ENCODE data around the gene HIVEP3. TPM values are rescaled to one million over a fixed set of nuclear protein-coding genes. Genes with fewer than 3 reads are reported as not detected.

Gene HIVEP3
- total RNA-seq, 4 donors from 2014 or later = 1.4 to 3.0 (median 2.3) TPM

- Histone ChIP-seq H3K36me3 (no peaks in the 10 kb centered on the region), H3K9me3 (no peaks in the 10 kb centered on the region), H3K4me1 (peaks cover 0 to 10% (median 8%) of the 10 kb centered on the region in 4 donors), H3K27ac (replicated peaks in 1 of 4) (no peak overlapping the region), H3K27me3 (no peaks in the 10 kb centered on the region), H3K4me3 (no peak overlapping the region)
- intact Hi-C loops (cut with DNase I) = no loop called here
- 93% methylated on average over 3 of the region's 5 CpGs for WGBS
- no peak for DNase-seq (ENCODE audit: extremely low spot score)
- TF ChIP-seq EP300 (IDR thresholded peaks at IDR 0.05) (no peak), POLR2A (IDR thresholded peaks at IDR 0.05; ENCODE audit: low read depth) (no peak), CTCF (IDR thresholded peaks at IDR 0.05) (no peak), POLR2AphosphoS5 (IDR thresholded peaks at IDR 0.05) (no peak)
Observed at GRCh38 chr1:41719590-41719989, 199.1 kb downstream of the HIVEP3 start.

- intact Hi-C loops (cut with DNase I) = no loop called here
Observed at GRCh38 chr1:41719128-41719527, 199.6 kb downstream of the HIVEP3 start.

GRCh38 chr1:41718497-41718896, 200.2 kb downstream of the HIVEP3 start:
- DNase-seq (ENCODE audit: extremely low spot score) = no peak
- H3K9me3 ChIP-seq = no peaks in the 10 kb centered on the region
- no peaks in the 10 kb centered on the region for H3K36me3 ChIP-seq
- intact Hi-C loops (cut with DNase I) = no loop called here
- no peak overlapping the region for H3K27ac ChIP-seq (replicated peaks in 1 of 4)
- H3K4me3 ChIP-seq = no peak overlapping the region
- TF ChIP-seq EP300 (IDR thresholded peaks at IDR 0.05) (no peak), POLR2A (IDR thresholded peaks at IDR 0.05; ENCODE audit: low read depth) (no peak), POLR2AphosphoS5 (IDR thresholded peaks at IDR 0.05) (no peak), CTCF (IDR thresholded peaks at IDR 0.05) (no peak)
- WGBS = 52% methylated on average over 7 of the region's 7 CpGs
- peaks cover 0 to 3% (median 0%) of the 10 kb centered on the region in 4 donors for H3K4me1 ChIP-seq
- H3K27me3 ChIP-seq = no peaks in the 10 kb centered on the region

More at GRCh38 chr1:41719128-41719527, 199.6 kb downstream of the HIVEP3 start:
- no peaks in the 10 kb centered on the region for H3K9me3 ChIP-seq
- H3K27me3 ChIP-seq = no peaks in the 10 kb centered on the region
- H3K36me3 ChIP-seq = no peaks in the 10 kb centered on the region
- H3K4me1 ChIP-seq = peaks cover 0 to 6% (median 4%) of the 10 kb centered on the region in 4 donors
- 100% methylated on average over 1 of the region's 1 CpG for WGBS
- H3K4me3 ChIP-seq = no peak overlapping the region
- H3K27ac ChIP-seq (replicated peaks in 1 of 4) = no peak overlapping the region
- DNase-seq (ENCODE audit: extremely low spot score) = no peak
- no peak for TF ChIP-seq POLR2A (IDR thresholded peaks at IDR 0.05; ENCODE audit: low read depth)
- TF ChIP-seq CTCF (IDR thresholded peaks at IDR 0.05) = no peak
- no peak for TF ChIP-seq POLR2AphosphoS5 (IDR thresholded peaks at IDR 0.05)
- no peak for TF ChIP-seq EP300 (IDR thresholded peaks at IDR 0.05)

- H3K36me3 ChIP-seq = no peaks in the 10 kb centered on the region
- no peak for TF ChIP-seq POLR2A (IDR thresholded peaks at IDR 0.05; ENCODE audit: low read depth)
- TF ChIP-seq CTCF (IDR thresholded peaks at IDR 0.05) = no peak
- no peak for TF ChIP-seq EP300 (IDR thresholded peaks at IDR 0.05)
- TF ChIP-seq POLR2AphosphoS5 (IDR thresholded peaks at IDR 0.05) = no peak
- intact Hi-C loops (cut with DNase I) = no loop called here
- H3K4me1 ChIP-seq = no peaks in the 10 kb centered on the region
- 77% methylated on average over 6 of the region's 12 CpGs for WGBS
- H3K27ac ChIP-seq (replicated peaks in 1 of 4) = no peak overlapping the region
- no peak overlapping the region for H3K4me3 ChIP-seq
- H3K27me3 ChIP-seq = no peaks in the 10 kb centered on the region
- H3K9me3 ChIP-seq = no peaks in the 10 kb centered on the region
- no peak for DNase-seq (ENCODE audit: extremely low spot score)
Observed at GRCh38 chr1:41716188-41717130, 202.3 kb downstream of the HIVEP3 start.
